AG04449 (cell line): ENCODE results near the gene PDE3A.

Experiments used
- CTCF ChIA-PET: fragments of 350-600 bp; formaldehyde crosslinking; extraction: SDS; loops from one replicate; lab custom pipeline; 2021; ENCODE audit warnings: antibody characterized with exemption; lab: Yijun Ruan, JAX
- POLR2A ChIA-PET: fragments of 400-600, 350-600 bp; formaldehyde crosslinking; extraction: SDS; loops from one replicate; lab custom pipeline; 2020; ENCODE audit warnings: antibody characterized with exemption, inconsistent platforms; lab: Yijun Ruan, JAX
- DNase-seq: peaks from one replicate; pipeline ENCODE4 v3.0.0-alpha.2; 2010; ENCODE audit warnings: low read depth, low spot score
- H3K4me3 ChIP-seq: 2 replicates; pipeline ENCODE4 v1.5.1; 2011; ENCODE audit warnings: low read depth, mild to moderate bottlenecking, control low read depth, low read length
- TF ChIP-seq, protein P1 (sequence below): IDR thresholded peaks from one replicate; pipeline ENCODE4 v1.5.1; 2011; ENCODE audit warnings: mild to moderate bottlenecking, moderate library complexity, low read length, control low read depth, inconsistent platforms; ENCODE audit not compliant: insufficient read depth; ENCODE audit errors: missing control alignments

PDE3A gene

GRCh38 chr12:20631711-20632110 is 263.4 kb downstream of the PDE3A start:
- TF ChIP-seq, protein P1, sequence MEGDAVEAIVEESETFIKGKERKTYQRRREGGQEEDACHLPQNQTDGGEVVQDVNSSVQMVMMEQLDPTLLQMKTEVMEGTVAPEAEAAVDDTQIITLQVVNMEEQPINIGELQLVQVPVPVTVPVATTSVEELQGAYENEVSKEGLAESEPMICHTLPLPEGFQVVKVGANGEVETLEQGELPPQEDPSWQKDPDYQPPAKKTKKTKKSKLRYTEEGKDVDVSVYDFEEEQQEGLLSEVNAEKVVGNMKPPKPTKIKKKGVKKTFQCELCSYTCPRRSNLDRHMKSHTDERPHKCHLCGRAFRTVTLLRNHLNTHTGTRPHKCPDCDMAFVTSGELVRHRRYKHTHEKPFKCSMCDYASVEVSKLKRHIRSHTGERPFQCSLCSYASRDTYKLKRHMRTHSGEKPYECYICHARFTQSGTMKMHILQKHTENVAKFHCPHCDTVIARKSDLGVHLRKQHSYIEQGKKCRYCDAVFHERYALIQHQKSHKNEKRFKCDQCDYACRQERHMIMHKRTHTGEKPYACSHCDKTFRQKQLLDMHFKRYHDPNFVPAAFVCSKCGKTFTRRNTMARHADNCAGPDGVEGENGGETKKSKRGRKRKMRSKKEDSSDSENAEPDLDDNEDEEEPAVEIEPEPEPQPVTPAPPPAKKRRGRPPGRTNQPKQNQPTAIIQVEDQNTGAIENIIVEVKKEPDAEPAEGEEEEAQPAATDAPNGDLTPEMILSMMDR = no peak
- ChIA-PET CTCF (interaction anchor here (0.9 kb wide), 1 partner anchor 167 kb away, joined by 4 read pairs; no protein-coding TSS in a partner anchor), POLR2A (no interaction called here)
- no peak overlapping the region for H3K4me3 ChIP-seq
- DNase-seq = no peak

GRCh38 chr12:20641106-20641505 is 272.8 kb downstream of the PDE3A start:
- TF ChIP-seq, protein P1 = no peak

GRCh38 chr12:20643822-20644221 is 275.5 kb downstream of the PDE3A start:
- ChIA-PET CTCF (interaction anchor here (1.3 to 1.4 kb wide), 2 partner anchors 16 to 154 kb away, joined by 3 to 6 read pairs; no protein-coding TSS in a partner anchor), POLR2A (no interaction called here)
- H3K4me3 ChIP-seq = no peak overlapping the region
- TF ChIP-seq, protein P1 = no peak
- no peak for DNase-seq

More at GRCh38 chr12:20641106-20641505, 272.8 kb downstream of the PDE3A start:
- H3K4me3 ChIP-seq = no peak overlapping the region
- ChIA-PET CTCF (interaction anchor here (1.7 kb wide), 1 partner anchor 16 kb away, joined by 7 read pairs; no protein-coding TSS in a partner anchor), POLR2A (no interaction called here)
- no peak for DNase-seq

- CTCF ChIA-PET = interaction anchor here (0.7 to 1.5 kb wide), 5 partner anchors 9 to 28 kb away, joined by 4 to 10 read pairs (median 6); no protein-coding TSS in a partner anchor
- TF ChIP-seq, protein P1 = peak; percentile 50
- DNase-seq = no peak
Observed at GRCh38 chr12:20646239-20646827, 278.0 kb downstream of the PDE3A start.

GRCh38 chr12:20653871-20654270 is 285.5 kb downstream of the PDE3A start:
- DNase-seq = no peak
- no peak overlapping the region for H3K4me3 ChIP-seq
- ChIA-PET CTCF (interaction anchor here (1.4 kb wide), 1 partner anchor 9 kb away, joined by 5 read pairs; no protein-coding TSS in a partner anchor), POLR2A (no interaction called here)
- TF ChIP-seq, protein P1 = no peak

More at GRCh38 chr12:20646239-20646827, 278.0 kb downstream of the PDE3A start:
- H3K4me3 ChIP-seq = no peak overlapping the region
- POLR2A ChIA-PET = no interaction called here

DNA sequence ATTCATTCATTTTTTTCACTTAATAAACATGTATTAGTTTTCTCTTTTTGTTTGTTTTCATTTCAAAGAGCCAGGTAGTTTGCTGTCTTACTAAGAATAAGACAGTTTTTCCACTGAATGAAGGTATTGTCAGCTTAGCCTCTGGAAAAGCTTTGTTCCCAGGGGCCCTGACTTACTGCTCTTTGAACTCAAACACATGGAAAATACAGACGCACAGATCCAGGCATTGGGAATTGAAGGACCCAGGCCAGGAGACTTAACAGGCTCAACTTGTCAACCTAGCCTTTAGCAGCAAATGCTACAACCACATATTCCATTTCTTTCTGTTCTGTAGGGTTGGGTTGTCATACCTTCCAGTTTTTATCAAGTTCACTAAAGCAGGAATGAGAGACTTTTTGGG is 288.3 kb downstream of the PDE3A start:
- TF ChIP-seq, protein P1 = no peak
- no peak overlapping the region for H3K4me3 ChIP-seq
- POLR2A ChIA-PET = no interaction called here
- no peak for DNase-seq
- CTCF ChIA-PET = interaction anchor here (1.9 kb wide), 1 partner anchor 11 kb away, joined by 7 read pairs; no protein-coding TSS in a partner anchor
